HEK293T (cell line): ENCODE results near the gene SLC35A5.

ENCODE experiments used
- BHLHE40 ChIP-seq: fragments of 450-650 bp; IDR thresholded peaks from 2 replicates; pipeline ENCODE4 v1.6.1; 2016; ENCODE audit warnings: mild to moderate bottlenecking, moderate library complexity, borderline replicate concordance
- CTBP1 ChIP-seq: fragments of 450-650 bp; IDR thresholded peaks from 2 replicates; pipeline ENCODE4 v1.6.1; 2016; ENCODE audit warnings: borderline replicate concordance
- FOXA1 ChIP-seq: fragments of 450-650 bp; IDR thresholded peaks from 2 replicates; pipeline ENCODE4 v1.6.1; 2016; ENCODE audit warnings: mild to moderate bottlenecking
- FOXK2 ChIP-seq: fragments of 450-650 bp; IDR thresholded peaks from 2 replicates; pipeline ENCODE4 v1.6.1; 2016; ENCODE audit warnings: mild to moderate bottlenecking
- FOXM1 ChIP-seq: fragments of 450-650 bp; IDR thresholded peaks from 2 replicates; pipeline ENCODE4 v1.6.1; 2017; ENCODE audit warnings: mild to moderate bottlenecking, borderline replicate concordance
- HDGF ChIP-seq: fragments of 450-650 bp; IDR thresholded peaks from 2 replicates; pipeline ENCODE4 v1.6.1; 2017; ENCODE audit warnings: antibody characterized with exemption, borderline replicate concordance
- L3MBTL2 ChIP-seq: fragments of 450-650 bp; conservative IDR thresholded peaks from 2 replicates; pipeline ENCODE4 v1.6.1; 2016; ENCODE audit warnings: mild to moderate bottlenecking
- SP1 ChIP-seq: fragments of 450-650 bp; IDR thresholded peaks from 2 replicates; pipeline ENCODE4 v1.6.1; 2017
- SUZ12 ChIP-seq: fragments of 450-650 bp; IDR thresholded peaks from 2 replicates; pipeline ENCODE4 v1.6.1; 2016; ENCODE audit warnings: mild to moderate bottlenecking
- TARDBP ChIP-seq: fragments of 450-650 bp; IDR thresholded peaks from 2 replicates; pipeline ENCODE4 v1.6.1; 2016

GRCh38 chr3:112519424-112520001 is 42.3 kb upstream of the SLC35A5 start:
- TF ChIP-seq SP1, result no peak
- TF ChIP-seq CTBP1, result no peak
- TF ChIP-seq FOXK2, result no peak
- TF ChIP-seq TARDBP, result no peak
- no peak for TF ChIP-seq FOXM1
- no peak for TF ChIP-seq FOXA1
- no peak for TF ChIP-seq L3MBTL2
- TF ChIP-seq SUZ12, result no peak
- no peak for TF ChIP-seq HDGF
- no peak for TF ChIP-seq BHLHE40
